WERI-Rb-1 (cell line): ENCODE measurements around the gene PPAT.

Experiments
- DNase-seq: peaks from one replicate; pipeline ENCODE4 v3.0.0-alpha.2; 2020
- H3K27ac ChIP-seq: fragments of 250-450 bp; sonication (Bioruptor Pico); 2 replicates; pipeline ENCODE4 v1.5.1; 2020; ENCODE audit warnings: mild to moderate bottlenecking, moderate library complexity
- H3K27me3 ChIP-seq: fragments of 250-450 bp; sonication (Bioruptor Pico); 2 replicates; pipeline ENCODE4 v1.5.1; 2021; ENCODE audit warnings: mild to moderate bottlenecking, low read depth, moderate library complexity; ENCODE audit not compliant: insufficient read depth, severe bottlenecking
- H3K36me3 ChIP-seq: fragments of 250-450 bp; sonication (Bioruptor Pico); 2 replicates; pipeline ENCODE4 v1.5.1; 2020; ENCODE audit warnings: mild to moderate bottlenecking, moderate library complexity
- H3K4me3 ChIP-seq: 2 replicates; pipeline ENCODE4 v1.5.1; 2011; ENCODE audit warnings: low read depth, mild to moderate bottlenecking, control low read depth, low read length
- H3K9me3 ChIP-seq: fragments of 250-450 bp; sonication (Bioruptor Pico); 2 replicates; pipeline ENCODE4 v1.5.1; 2021; ENCODE audit warnings: mild to moderate bottlenecking, moderate library complexity; ENCODE audit not compliant: severe bottlenecking
- TF ChIP-seq, protein P1 (sequence below): IDR thresholded peaks from 2 replicates; pipeline ENCODE4 v1.5.1; 2011; ENCODE audit warnings: low read depth, mild to moderate bottlenecking, control low read depth, inconsistent platforms, low read length

PPAT gene

GRCh38 chr4:56356650-56357049 is 78.8 kb downstream of the PPAT start:
- Histone ChIP-seq H3K27me3 (no peaks in the 10 kb centered on the region), H3K4me3 (no peak overlapping the region)

DNA sequence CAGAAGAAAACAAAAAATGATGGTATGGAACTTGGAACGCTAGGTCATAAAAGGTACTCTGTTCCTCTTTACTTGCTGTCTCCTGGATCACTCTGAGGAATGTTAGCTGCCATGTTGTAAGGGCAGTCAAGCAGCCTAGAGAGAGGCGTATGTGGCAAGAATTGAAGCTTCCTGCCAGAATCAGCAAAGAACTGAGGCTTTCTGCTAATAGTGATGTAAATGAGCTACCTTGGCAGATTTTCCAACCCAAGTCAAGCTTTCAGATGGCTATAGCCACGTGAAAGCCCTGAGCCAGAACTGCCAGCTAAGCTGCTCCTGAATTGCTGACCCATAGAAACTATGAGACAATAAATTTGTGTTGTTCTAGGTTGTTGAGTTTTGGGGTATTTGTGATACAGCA is 86.8 kb downstream of the PPAT start:
- H3K9me3 ChIP-seq: no peaks in the 10 kb centered on the region
- H3K36me3 ChIP-seq: peaks cover 4% of the 10 kb centered on the region
- no peak overlapping the region for H3K4me3 ChIP-seq
- TF ChIP-seq, protein P1, sequence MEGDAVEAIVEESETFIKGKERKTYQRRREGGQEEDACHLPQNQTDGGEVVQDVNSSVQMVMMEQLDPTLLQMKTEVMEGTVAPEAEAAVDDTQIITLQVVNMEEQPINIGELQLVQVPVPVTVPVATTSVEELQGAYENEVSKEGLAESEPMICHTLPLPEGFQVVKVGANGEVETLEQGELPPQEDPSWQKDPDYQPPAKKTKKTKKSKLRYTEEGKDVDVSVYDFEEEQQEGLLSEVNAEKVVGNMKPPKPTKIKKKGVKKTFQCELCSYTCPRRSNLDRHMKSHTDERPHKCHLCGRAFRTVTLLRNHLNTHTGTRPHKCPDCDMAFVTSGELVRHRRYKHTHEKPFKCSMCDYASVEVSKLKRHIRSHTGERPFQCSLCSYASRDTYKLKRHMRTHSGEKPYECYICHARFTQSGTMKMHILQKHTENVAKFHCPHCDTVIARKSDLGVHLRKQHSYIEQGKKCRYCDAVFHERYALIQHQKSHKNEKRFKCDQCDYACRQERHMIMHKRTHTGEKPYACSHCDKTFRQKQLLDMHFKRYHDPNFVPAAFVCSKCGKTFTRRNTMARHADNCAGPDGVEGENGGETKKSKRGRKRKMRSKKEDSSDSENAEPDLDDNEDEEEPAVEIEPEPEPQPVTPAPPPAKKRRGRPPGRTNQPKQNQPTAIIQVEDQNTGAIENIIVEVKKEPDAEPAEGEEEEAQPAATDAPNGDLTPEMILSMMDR: no peak
- no peak overlapping the region for H3K27ac ChIP-seq
- no peaks in the 10 kb centered on the region for H3K27me3 ChIP-seq
- DNase-seq: no peak

More at GRCh38 chr4:56356650-56357049, 78.8 kb downstream of the PPAT start:
- TF ChIP-seq, protein P1: no peak
- DNase-seq: no peak
- no peaks in the 10 kb centered on the region for H3K36me3 ChIP-seq
- no peaks in the 10 kb centered on the region for H3K9me3 ChIP-seq
- no peak overlapping the region for H3K27ac ChIP-seq

DNA sequence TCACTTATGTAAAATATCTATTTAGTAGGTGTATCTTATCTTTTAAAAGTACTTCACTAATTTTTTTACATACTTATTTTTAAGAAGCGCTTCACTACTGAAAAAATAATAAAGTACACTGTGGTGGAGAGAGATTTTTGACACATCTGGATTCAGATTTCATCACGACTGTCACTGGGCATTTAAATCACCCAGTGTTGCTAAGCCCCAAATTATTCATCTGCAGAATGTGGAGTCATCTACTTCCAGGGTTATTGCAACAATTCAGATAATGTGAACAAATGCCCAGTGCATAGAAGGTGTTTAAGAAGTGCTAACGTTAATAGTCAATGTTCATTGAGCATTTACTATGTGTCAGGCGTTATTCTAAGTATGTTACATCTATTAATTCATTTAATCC is 90.0 kb downstream of the PPAT start:
- no peaks in the 10 kb centered on the region for H3K27me3 ChIP-seq
- no peak overlapping the region for H3K4me3 ChIP-seq
- TF ChIP-seq, protein P1: no peak

More for the DNA sequence above, 90.0 kb downstream of the PPAT start:
- DNase-seq: no peak
- no peaks in the 10 kb centered on the region for H3K9me3 ChIP-seq
- no peak overlapping the region for H3K27ac ChIP-seq
- H3K36me3 ChIP-seq: peaks cover 4% of the 10 kb centered on the region
